NCI-H1930 (cell line): ENCODE data around the gene RAPGEF1.
"Not testable (repeated sequence)": the region's sequence is repeated elsewhere in the genome, so short reads cannot be mapped to it uniquely, and the experiment has no call there.

Experiments used
- DNase-seq, 2 experiments: peaks; one replicate each; lab custom pipeline; 2025; lab: John Stamatoyannopoulos, UW

The RAPGEF1 gene

GRCh38 chr9:131731237-131731636, 8.6 kb downstream of the RAPGEF1 start:
- no peak for DNase-seq

- no peak for DNase-seq
Measured at GRCh38 chr9:131728961-131729360, 10.9 kb downstream of the RAPGEF1 start.

GRCh38 chr9:131728546-131728910, 11.3 kb downstream of the RAPGEF1 start:
- DNase-seq = no peak

GRCh38 chr9:131727795-131728545, 11.9 kb downstream of the RAPGEF1 start:
- DNase-seq = no peak

- DNase-seq = no peak
Measured at GRCh38 chr9:131727184-131727759, 12.6 kb downstream of the RAPGEF1 start.

GRCh38 chr9:131724683-131725082, 15.2 kb downstream of the RAPGEF1 start:
- no peak for DNase-seq

- DNase-seq = no peak
Measured at GRCh38 chr9:131723632-131724031, 16.2 kb downstream of the RAPGEF1 start.

GRCh38 chr9:131722255-131722654, 17.6 kb downstream of the RAPGEF1 start:
- DNase-seq = no peak

GRCh38 chr9:131721076-131721475, 18.8 kb downstream of the RAPGEF1 start:
- no peak for DNase-seq

- DNase-seq = no peak
Measured at GRCh38 chr9:131720330-131720729, 19.5 kb downstream of the RAPGEF1 start.

GRCh38 chr9:131719262-131719908, 20.5 kb downstream of the RAPGEF1 start:
- no peak for DNase-seq

- no peak for DNase-seq
Measured at GRCh38 chr9:131717719-131718460, 22.0 kb downstream of the RAPGEF1 start.

- no peak for DNase-seq
Measured at GRCh38 chr9:131715906-131716305, 24.0 kb downstream of the RAPGEF1 start.

- no peak for DNase-seq
Measured at GRCh38 chr9:131714821-131715220, 25.1 kb downstream of the RAPGEF1 start.

GRCh38 chr9:131714161-131714646, 25.7 kb downstream of the RAPGEF1 start:
- no peak for DNase-seq

- DNase-seq = no peak
Measured at GRCh38 chr9:131713016-131713415, 26.9 kb downstream of the RAPGEF1 start.

- no peak for DNase-seq
Measured at GRCh38 chr9:131712151-131712716, 27.6 kb downstream of the RAPGEF1 start.

- DNase-seq = no peak
Measured at GRCh38 chr9:131709771-131710431, 30.0 kb downstream of the RAPGEF1 start.

GRCh38 chr9:131709010-131709770, 30.7 kb downstream of the RAPGEF1 start:
- not testable (repeated sequence) for DNase-seq

GRCh38 chr9:131708226-131709002, 31.5 kb downstream of the RAPGEF1 start:
- no peak for DNase-seq
